B cell (primary cell): ENCODE results near the gene CYB5B. TPM values are rescaled to one million over a fixed set of nuclear protein-coding genes. Genes with fewer than 3 reads are reported as not detected.

Experiments
- ATAC-seq: fragments of 200-7000 bp; cut with Tn5 transposase; one replicate; pipeline ENCODE4 v1.10.0; 2021; ENCODE audit warnings: low read depth, mild to moderate bottlenecking, moderate number of reproducible peaks, moderate library complexity
- CTCF ChIA-PET: fragments of 350-600 bp; sonication (Branson Sonifier 250); formaldehyde crosslinking; loops from one replicate; lab custom pipeline; 2021; ENCODE audit warnings: antibody characterized with exemption, inconsistent platforms; lab: Charles Lee
- POLR2A ChIA-PET: fragments of 350-600 bp; sonication (Branson Sonifier 250); formaldehyde crosslinking; loops from one replicate; lab custom pipeline; 2021; ENCODE audit warnings: antibody characterized with exemption; lab: Charles Lee
- DNase-seq: peaks from one replicate; pipeline ENCODE4 v3.0.0; 2013
- H2AFZ ChIP-seq: 2 replicates; pipeline ENCODE4 v1.6.1; 2012; ENCODE audit warnings: mild to moderate bottlenecking, low read depth, low read length; ENCODE audit not compliant: insufficient read depth, poor library complexity, severe bottlenecking
- H3K27ac ChIP-seq, 2 donors: 1 replicate in 1 of 2; 2 replicates in 1 of 2; pipeline ENCODE4 v1.5.1; 2012 to 2013; ENCODE audit warnings: low read length in 2 of 2, mild to moderate bottlenecking in 2 of 2, moderate library complexity in 1 of 2
- H3K27me3 ChIP-seq, 4 experiments: fragments of 200-600 bp in 1 of 4; sonication (generic) in 1 of 4; replicated peaks in 1 of 4; 1 replicate in 2 of 4; 2 replicates in 2 of 4; pipeline versions ENCODE4 v1.6.1 to v1.7.0; 2013 to 2016; ENCODE audit warnings: low read length in 3 of 4, mild to moderate bottlenecking in 2 of 4, mixed read lengths in 1 of 4, moderate library complexity in 1 of 4; ENCODE audit not compliant: insufficient read depth in 4 of 4, control insufficient read depth in 3 of 4; ENCODE audit errors: control extremely low read depth in 1 of 4
- H3K36me3 ChIP-seq, 2 experiments: replicated peaks in 1 of 2; 1 replicate in 1 of 2; 2 replicates in 1 of 2; pipeline versions ENCODE4 v1.6.1 to v1.7.1; 2013; ENCODE audit warnings: low read length in 1 of 2; ENCODE audit not compliant: insufficient read depth in 2 of 2, control insufficient read depth in 1 of 2; ENCODE audit errors: control extremely low read depth in 1 of 2, extremely low read depth in 1 of 2
- H3K4me1 ChIP-seq, 2 donors: fragments of 200-600 bp in 1 of 2; sonication (generic) in 1 of 2; 1 replicate in 1 of 2; 2 replicates in 1 of 2; pipeline versions ENCODE4 v1.5.1 to v1.6.1; 2013 to 2017; ENCODE audit warnings: low read length in 2 of 2; ENCODE audit not compliant: control insufficient read depth in 2 of 2, insufficient read depth in 2 of 2
- H3K4me2 ChIP-seq: replicated peaks from 2 replicates; pipeline ENCODE3; 2012; ENCODE audit warnings: mild to moderate bottlenecking, low read depth, low read length; ENCODE audit not compliant: poor library complexity, severe bottlenecking
- H3K4me3 ChIP-seq, 5 experiments: fragments of 200-600 bp in 1 of 5; sonication (generic) in 1 of 5; 1 replicate in 3 of 5; 2 replicates in 2 of 5; pipeline versions ENCODE4 v1.5.1 to v1.7.0; 2011 to 2016; ENCODE audit warnings: low read length in 4 of 5, mild to moderate bottlenecking in 4 of 5, low read depth in 2 of 5, control low read depth in 1 of 5, moderate library complexity in 1 of 5; ENCODE audit not compliant: insufficient read depth in 1 of 5; ENCODE audit errors: control extremely low read depth in 1 of 5, extremely low read depth in 1 of 5
- H3K79me2 ChIP-seq: fragments of 200-600 bp; sonication (generic); one replicate; pipeline ENCODE4 v1.6.0; 2016; ENCODE audit warnings: low read length; ENCODE audit not compliant: control insufficient read depth, insufficient read depth
- H3K9ac ChIP-seq: fragments of 200-600 bp; sonication (generic); 2 replicates; pipeline ENCODE4 v1.6.1; 2017; ENCODE audit warnings: mild to moderate bottlenecking, low read length, moderate library complexity
- H3K9me3 ChIP-seq, 3 donors: one replicate each; pipeline versions ENCODE4 v1.6.1 to v1.7.1; 2013; ENCODE audit warnings: low read length in 2 of 3; ENCODE audit not compliant: control insufficient read depth in 2 of 3, insufficient read depth in 1 of 3; ENCODE audit errors: control extremely low read depth in 1 of 3
- H4K20me1 ChIP-seq: 2 replicates; pipeline ENCODE4 v1.6.0; 2012; ENCODE audit warnings: mild to moderate bottlenecking, low read length; ENCODE audit not compliant: insufficient read depth, control insufficient read depth, poor library complexity, severe bottlenecking
- H3K27ac Mint-ChIP-seq: one replicate; pipeline ENCODE4 v1.8.0; 2021; ENCODE audit warnings: mixed read lengths
- H3K27me3 Mint-ChIP-seq: one replicate; pipeline ENCODE4 v1.8.0; 2021; ENCODE audit warnings: mixed read lengths
- H3K4me1 Mint-ChIP-seq: one replicate; pipeline ENCODE4 v1.8.0; 2021; ENCODE audit warnings: mixed read lengths
- H3K4me3 Mint-ChIP-seq: one replicate; pipeline ENCODE4 v1.8.0; 2021; ENCODE audit warnings: mixed read lengths
- H3K9me3 Mint-ChIP-seq: one replicate; pipeline ENCODE4 v1.8.0; 2022; ENCODE audit warnings: mixed read lengths; ENCODE audit not compliant: insufficient read depth
- CTCF ChIP-seq: fragments of 200-600 bp; IDR thresholded peaks from one replicate; pipeline ENCODE4 v1.8.0; 2022; ENCODE audit warnings: antibody characterized with exemption, mild to moderate bottlenecking
- EZH2 ChIP-seq: IDR thresholded peaks from 2 replicates; pipeline ENCODE4 v1.6.1; 2012; ENCODE audit warnings: borderline replicate concordance, low read depth, mild to moderate bottlenecking, moderate library complexity, low read length; ENCODE audit not compliant: insufficient read depth, poor library complexity, severe bottlenecking
- WGBS: methylation state at CpG from one replicate; pipeline ENCODE4 v1.1.5; 2013; ENCODE audit warnings: missing lambda C conversion rate; ENCODE audit not compliant: insufficient coverage; 5-methylcytosine and 5-hydroxymethylcytosine counted together
- intact Hi-C: fragments of 100-400 bp; cut with micrococcal nuclease; formaldehyde crosslinking; loops from one replicate; pipeline ENCODE4 v1.10.0; 2022
- polyA plus RNA-seq: library from polyadenylated mRNA; depleted of rRNA; stranded (reverse); fragments of >200 nt; gene quantifications from 2 replicates; pipeline ENCODE4 v1.2.3, GENCODE V29; 2012
- total RNA-seq, 2 donors: library from RNA; stranded (reverse); fragments of 120-200 nt in 1 of 2; gene quantifications; 1 replicate in 1 of 2; 2 replicates in 1 of 2; pipeline versions ENCODE4 v1.2.3 to v1.2.4, GENCODE V29; 2013 to 2022

The CYB5B gene
- total and polyA plus RNA-seq, 2 donors (not counting 1 experiment from before 2014, with no cell fraction given): 21.5 to 64.7 TPM

- no peak overlapping the region for H3K9ac ChIP-seq
- ChIA-PET POLR2A (no interaction called here), CTCF (no interaction called here)
- WGBS: 95% methylated on average over 4 of the region's 6 CpGs
- DNase-seq (no peak), ATAC-seq (no peak)
- no peak overlapping the region for H3K4me3 ChIP-seq
- no peak overlapping the region for H3K27ac Mint-ChIP-seq
- H3K4me1 ChIP-seq: peaks cover 0 to 1% of the 10 kb centered on the region in 2 donors
- intact Hi-C loops: no loop called here
- H3K4me3 Mint-ChIP-seq: no peak overlapping the region
- H3K4me1 Mint-ChIP-seq: peaks cover 6% of the 10 kb centered on the region
- H3K4me2 ChIP-seq: no peak overlapping the region
- H3K9me3 Mint-ChIP-seq: no peaks in the 10 kb centered on the region
- no peaks in the 10 kb centered on the region for H3K27me3 Mint-ChIP-seq
- H3K9me3 ChIP-seq: no peaks in the 10 kb centered on the region
- H3K79me2 ChIP-seq: no peaks in the 10 kb centered on the region
- TF ChIP-seq EZH2 (no peak), CTCF (no peak)
- H3K27me3 ChIP-seq: no peaks in the 10 kb centered on the region
- H2AFZ ChIP-seq: no peak overlapping the region
- no peaks in the 10 kb centered on the region for H3K36me3 ChIP-seq
- H4K20me1 ChIP-seq: no peaks in the 10 kb centered on the region
- no peak overlapping the region for H3K27ac ChIP-seq
These were observed 61.4 kb downstream of the CYB5B start for GRCh38 chr16:69485816-69486215.

GRCh38 chr16:69486272-69486671 is 61.9 kb downstream of the CYB5B start:
- ChIA-PET CTCF (no interaction called here), POLR2A (no interaction called here)
- intact Hi-C loops: no loop called here
- H3K27me3 ChIP-seq: no peaks in the 10 kb centered on the region
- no peaks in the 10 kb centered on the region for H3K36me3 ChIP-seq
- no peaks in the 10 kb centered on the region for H4K20me1 ChIP-seq
- no peaks in the 10 kb centered on the region for H3K79me2 ChIP-seq
- no peaks in the 10 kb centered on the region for H3K4me1 ChIP-seq
- DNase-seq (no peak), ATAC-seq (no peak)
- H3K27ac ChIP-seq: no peak overlapping the region
- Mint-ChIP-seq H3K9me3 (no peaks in the 10 kb centered on the region), H3K4me1 (peaks cover 5% of the 10 kb centered on the region), H3K27me3 (no peaks in the 10 kb centered on the region), H3K27ac (no peak overlapping the region), H3K4me3 (no peak overlapping the region)
- H3K4me2 ChIP-seq: no peak overlapping the region
- H2AFZ ChIP-seq: no peak overlapping the region
- no peak overlapping the region for H3K9ac ChIP-seq
- TF ChIP-seq EZH2 (no peak), CTCF (no peak)
- H3K4me3 ChIP-seq: no peak overlapping the region
- no peaks in the 10 kb centered on the region for H3K9me3 ChIP-seq
- 80% methylated on average over 2 of the region's 5 CpGs for WGBS
